ENCODE data around the gene GSTA2.
"Not testable (repeated sequence)": the region's sequence is repeated elsewhere in the genome, so short reads cannot be mapped to it uniquely, and the experiment has no call there.

The GSTA2 gene

DNA sequence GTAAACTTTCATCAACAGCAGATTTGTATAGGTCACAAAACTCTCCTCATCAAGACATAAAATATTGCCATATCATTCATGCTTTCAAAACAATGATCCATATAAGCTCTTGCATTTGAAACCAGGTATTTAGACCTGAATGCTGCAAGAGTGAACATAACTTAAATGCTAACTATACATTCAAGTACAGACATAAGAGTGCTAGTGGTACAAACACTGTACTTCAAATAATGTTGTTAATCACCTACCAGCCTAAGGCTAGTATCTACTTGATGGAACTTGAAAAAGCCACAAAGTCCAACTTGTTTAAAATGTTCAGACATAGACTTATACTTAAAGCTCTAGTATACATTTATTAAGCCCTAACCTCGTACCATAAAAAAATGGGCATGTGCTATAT, 16.0 kb upstream of the GSTA2 start:
- in situ Hi-C loops (cut with HindIII; ENCODE audit: low pct_unique_long_range_greater_than_20kb, low sequenced_read_pairs), result no loop called here
- TF ChIP-seq JUND (IDR thresholded peaks at IDR 0.05; ENCODE audit: low read depth), result no peak
- DNase-seq (ENCODE audit: low read depth in 1 of 2, low spot score in 1 of 2), result no peak

GRCh38 chr6:52776711-52777351, 13.6 kb upstream of the GSTA2 start:
- DNase-seq (ENCODE audit: low read depth in 1 of 2, low spot score in 1 of 2); in situ Hi-C loops (cut with HindIII; ENCODE audit: low pct_unique_long_range_greater_than_20kb, low sequenced_read_pairs): not testable (repeated sequence)

DNA sequence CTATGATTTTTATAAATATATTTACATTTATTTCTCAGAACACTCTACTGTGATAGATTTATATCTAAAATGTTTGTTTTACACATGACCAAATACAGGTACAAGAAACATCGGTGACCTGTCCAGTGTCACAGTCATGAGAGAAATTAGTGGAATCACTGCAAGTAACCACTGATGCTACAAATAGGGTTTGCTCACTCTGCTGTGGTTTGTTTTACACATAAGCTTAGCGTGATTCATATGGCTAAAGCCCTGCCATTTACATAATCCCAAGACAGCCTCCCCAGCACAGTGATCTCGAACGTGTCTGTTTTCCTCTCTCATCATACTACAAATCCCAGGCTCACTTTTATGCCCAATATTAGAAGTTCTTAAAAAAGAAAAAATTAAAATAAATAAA, 6.1 kb upstream of the GSTA2 start:
- in situ Hi-C loops (cut with HindIII; ENCODE audit: low pct_unique_long_range_greater_than_20kb, low sequenced_read_pairs); DNase-seq (ENCODE audit: low read depth in 1 of 2, low spot score in 1 of 2): not testable (repeated sequence)

- in situ Hi-C loops (cut with HindIII; ENCODE audit: low pct_unique_long_range_greater_than_20kb, low sequenced_read_pairs); DNase-seq (ENCODE audit: low read depth in 1 of 2, low spot score in 1 of 2): not testable (repeated sequence)
Measured at GRCh38 chr6:52767658-52768057, 4.4 kb upstream of the GSTA2 start.

DNA sequence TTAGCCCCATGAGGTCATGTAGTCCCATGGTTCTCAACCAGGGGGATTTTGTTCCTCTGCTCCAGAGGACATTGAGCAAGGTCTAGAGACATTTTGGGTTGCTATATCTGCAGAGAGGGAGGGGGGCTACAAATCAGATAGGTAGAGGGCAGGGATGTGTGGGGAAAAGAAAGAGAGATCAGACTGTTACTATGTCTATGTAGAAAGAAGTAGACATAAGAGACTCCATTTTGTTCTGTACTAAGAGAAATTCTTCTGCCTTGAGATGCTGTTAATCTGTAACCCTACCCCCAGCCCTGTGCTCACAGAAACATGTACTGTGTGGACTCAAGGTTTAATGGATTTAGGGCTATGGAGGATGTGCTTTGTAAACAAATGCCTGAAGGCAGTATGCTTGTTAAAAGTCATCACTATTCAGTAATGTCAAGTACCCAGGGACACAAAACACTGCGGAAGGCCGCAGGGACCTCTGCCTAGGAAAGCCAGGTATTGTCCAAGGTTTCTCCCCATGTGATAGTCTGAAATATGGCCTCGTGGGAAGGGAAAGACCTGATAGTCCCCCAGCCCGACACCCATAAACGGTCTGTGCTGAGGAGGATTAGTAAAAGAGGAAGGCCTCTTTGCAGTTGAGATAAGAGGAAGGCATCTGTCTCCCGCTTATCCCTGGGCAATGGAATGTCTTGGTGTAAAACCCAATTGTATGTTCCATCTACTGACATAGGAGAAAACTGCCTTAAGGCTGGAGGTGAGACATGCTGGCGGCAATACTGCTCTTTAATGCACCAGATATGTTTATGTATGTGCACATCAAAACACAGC, 1.4 kb downstream of the GSTA2 start:
- DNase-seq (ENCODE audit: low read depth in 1 of 2, low spot score in 1 of 2); in situ Hi-C loops (cut with HindIII; ENCODE audit: low pct_unique_long_range_greater_than_20kb, low sequenced_read_pairs): not testable (repeated sequence)

GRCh38 chr6:52760105-52760765, 3.0 kb downstream of the GSTA2 start:
- in situ Hi-C loops (cut with HindIII; ENCODE audit: low pct_unique_long_range_greater_than_20kb, low sequenced_read_pairs), result no loop called here
- TF ChIP-seq JUND (IDR thresholded peaks at IDR 0.05; ENCODE audit: low read depth), result no peak
- DNase-seq (ENCODE audit: low read depth in 1 of 2, low spot score in 1 of 2), result no peak

DNA sequence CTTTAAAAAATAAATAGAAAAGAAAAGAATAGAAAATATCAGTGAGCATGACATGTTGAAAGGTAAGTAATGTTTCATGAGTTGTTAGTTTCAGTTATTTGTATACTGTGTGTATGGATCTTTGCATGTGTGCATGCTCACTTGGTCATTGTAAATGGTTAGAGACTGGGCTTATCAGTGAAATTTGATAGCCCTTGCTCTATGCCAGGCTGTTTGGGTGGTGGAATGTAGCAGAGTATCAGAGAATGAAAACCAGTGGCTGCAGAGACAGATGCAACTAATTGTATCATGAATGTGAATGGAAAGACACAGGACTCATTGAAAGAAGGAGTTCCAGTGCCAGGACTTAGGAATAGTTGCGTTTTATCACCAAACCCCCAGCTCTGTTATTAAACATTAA, 4.2 kb downstream of the GSTA2 start:
- no peak for DNase-seq (ENCODE audit: low read depth in 1 of 2, low spot score in 1 of 2)
- TF ChIP-seq JUND (IDR thresholded peaks at IDR 0.05; ENCODE audit: low read depth), result no peak
- in situ Hi-C loops (cut with HindIII; ENCODE audit: low pct_unique_long_range_greater_than_20kb, low sequenced_read_pairs), result no loop called here

- DNase-seq (ENCODE audit: low read depth in 1 of 2, low spot score in 1 of 2); in situ Hi-C loops (cut with HindIII; ENCODE audit: low pct_unique_long_range_greater_than_20kb, low sequenced_read_pairs): not testable (repeated sequence)
Measured at GRCh38 chr6:52757651-52758338, 5.5 kb downstream of the GSTA2 start.

DNA sequence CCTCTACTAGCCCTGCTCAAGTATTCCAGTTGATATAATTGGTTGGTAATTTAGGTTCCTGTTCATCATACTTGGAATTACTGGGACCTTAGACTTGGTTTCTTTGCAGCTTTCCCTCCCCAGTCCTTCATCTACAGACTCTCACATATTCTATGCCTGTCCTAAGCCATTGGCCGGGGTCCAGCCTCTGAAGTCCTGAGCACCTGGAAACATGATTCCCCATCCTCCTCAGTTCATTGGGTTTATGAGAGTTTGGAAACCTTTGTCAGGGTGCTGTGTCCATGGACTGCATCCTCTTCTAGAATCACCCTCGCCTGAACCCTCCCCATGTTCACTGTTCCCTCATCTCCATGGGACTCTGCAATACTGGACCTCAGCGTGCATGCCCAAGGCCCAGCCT, 8.8 kb downstream of the GSTA2 start:
- DNase-seq (ENCODE audit: low read depth in 1 of 2, low spot score in 1 of 2), result no peak
- TF ChIP-seq JUND (IDR thresholded peaks at IDR 0.05; ENCODE audit: low read depth), result no peak
- in situ Hi-C loops (cut with HindIII; ENCODE audit: low pct_unique_long_range_greater_than_20kb, low sequenced_read_pairs), result no loop called here

- in situ Hi-C loops (cut with HindIII; ENCODE audit: low pct_unique_long_range_greater_than_20kb, low sequenced_read_pairs); DNase-seq (ENCODE audit: low read depth in 1 of 2, low spot score in 1 of 2): not testable (repeated sequence)
Measured at GRCh38 chr6:52753137-52753536, 10.1 kb downstream of the GSTA2 start.

GRCh38 chr6:52752310-52752709, 11.0 kb downstream of the GSTA2 start:
- no peak for TF ChIP-seq JUND (IDR thresholded peaks at IDR 0.05; ENCODE audit: low read depth)
- DNase-seq (ENCODE audit: low read depth in 1 of 2, low spot score in 1 of 2), result no peak
- in situ Hi-C loops (cut with HindIII; ENCODE audit: low pct_unique_long_range_greater_than_20kb, low sequenced_read_pairs), result no loop called here

- in situ Hi-C loops (cut with HindIII; ENCODE audit: low pct_unique_long_range_greater_than_20kb, low sequenced_read_pairs), result no loop called here
- DNase-seq (ENCODE audit: low read depth in 1 of 2, low spot score in 1 of 2), result no peak
- no peak for TF ChIP-seq JUND (IDR thresholded peaks at IDR 0.05; ENCODE audit: low read depth)
Measured at GRCh38 chr6:52749556-52750152, 13.6 kb downstream of the GSTA2 start.

DNA sequence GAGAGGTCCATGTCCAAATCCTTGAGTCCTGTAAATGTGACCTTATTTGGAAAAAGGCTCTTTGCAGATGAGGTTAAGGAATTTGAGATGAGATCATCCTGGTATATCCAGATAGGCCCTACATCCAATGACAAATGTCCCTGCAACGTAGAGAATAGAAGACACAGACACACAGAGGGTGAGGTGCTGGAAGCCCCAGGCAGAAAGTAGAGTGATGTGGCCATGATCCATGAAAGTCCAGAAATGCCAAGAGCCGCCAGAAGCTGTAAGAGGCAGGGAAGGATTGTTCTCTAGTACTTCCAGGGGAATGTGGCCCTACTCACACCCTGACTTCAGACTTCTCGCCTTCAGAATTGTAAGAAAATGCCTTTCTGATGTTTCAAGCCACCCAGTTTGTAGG, 16.0 kb downstream of the GSTA2 start:
- DNase-seq (ENCODE audit: low read depth in 1 of 2, low spot score in 1 of 2); in situ Hi-C loops (cut with HindIII; ENCODE audit: low pct_unique_long_range_greater_than_20kb, low sequenced_read_pairs): not testable (repeated sequence)
